Retinal pigment epithelial cell (primary cell): ENCODE data around the gene TMEM106C.

ENCODE experiments used
- DNase-seq: peaks from one replicate; pipeline ENCODE4 v3.0.0-alpha.2; 2010; ENCODE audit warnings: low read depth
- H3K4me3 ChIP-seq: 2 replicates; pipeline ENCODE4 v1.5.1; 2011; ENCODE audit warnings: mild to moderate bottlenecking, low read length, control low read depth, moderate library complexity
- CTCF ChIP-seq: conservative IDR thresholded peaks from 2 replicates; pipeline ENCODE4 v1.5.1; 2011; ENCODE audit warnings: low read depth, low read length, control low read depth, inconsistent platforms

The TMEM106C gene

DNA sequence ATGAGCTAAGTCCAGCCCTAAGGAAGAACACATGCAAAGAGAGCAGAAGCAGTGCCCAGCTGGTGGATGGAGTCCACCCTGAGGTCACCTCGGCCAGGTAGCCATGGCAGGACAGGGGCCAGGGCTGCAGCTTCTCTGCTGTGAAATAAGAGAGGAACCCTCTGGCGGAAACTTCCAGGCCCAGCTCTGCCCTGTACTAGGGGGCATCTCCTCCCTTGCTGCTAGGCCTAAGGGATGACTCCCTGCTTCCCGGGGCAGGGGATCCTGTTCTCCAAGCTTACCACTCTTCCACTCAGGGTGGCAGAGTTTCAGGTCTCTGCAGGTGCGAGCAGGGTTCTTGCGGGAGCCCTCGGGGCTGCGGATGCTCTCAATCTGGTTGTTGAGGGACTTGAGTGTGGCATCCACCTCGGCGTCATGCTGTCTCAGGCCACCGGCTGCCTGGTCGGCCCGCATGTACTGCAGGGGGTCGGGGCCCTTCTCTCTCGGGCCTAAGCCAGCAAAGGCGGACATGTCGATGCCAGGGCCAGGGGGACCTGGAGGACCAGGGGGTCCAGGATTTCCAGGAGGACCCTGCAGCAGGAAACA is 11.7 kb downstream of the TMEM106C start:
- H3K4me3 ChIP-seq: no peak overlapping the region
- DNase-seq: no peak
- TF ChIP-seq CTCF: no peak

- no peak overlapping the region for H3K4me3 ChIP-seq
- TF ChIP-seq CTCF: no peak
- DNase-seq: no peak
Measured at GRCh38 chr12:47975816-47976215, 12.4 kb downstream of the TMEM106C start.

DNA sequence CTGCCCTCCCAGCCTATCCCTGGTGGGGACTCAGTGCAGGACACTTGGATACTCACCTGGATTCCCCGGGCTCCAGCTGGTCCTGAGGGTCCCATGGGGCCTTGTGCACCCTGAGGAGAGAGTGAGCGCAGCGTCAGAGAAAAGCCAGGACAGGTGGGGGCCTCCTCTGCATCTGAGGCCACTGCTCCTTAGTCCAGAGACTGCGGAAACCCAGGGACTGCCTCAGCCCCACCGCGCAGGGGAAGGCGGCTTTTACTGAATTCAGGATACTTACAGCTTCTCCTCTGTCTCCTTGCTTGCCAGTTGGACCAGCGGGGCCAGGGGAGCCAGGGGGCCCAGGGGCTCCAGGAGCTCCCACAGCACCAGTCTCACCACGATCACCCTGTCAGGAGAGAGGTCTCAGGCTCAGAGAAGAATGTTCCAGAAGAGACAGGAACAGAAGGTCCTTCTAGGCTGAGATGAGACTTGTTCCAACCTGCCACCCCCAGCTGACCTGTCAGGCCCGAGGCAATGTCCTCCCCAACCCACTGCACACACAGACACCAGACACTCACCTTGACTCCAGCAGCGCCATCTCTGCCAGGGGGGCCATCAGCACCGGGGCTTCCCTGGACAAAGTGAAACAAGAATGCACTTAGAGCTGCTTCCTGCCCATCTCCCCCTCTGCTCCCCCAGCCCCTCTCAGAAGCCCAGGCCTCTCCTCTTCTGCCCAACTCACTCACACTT is 13.8 kb downstream of the TMEM106C start:
- no peak for TF ChIP-seq CTCF
- H3K4me3 ChIP-seq: no peak overlapping the region

GRCh38 chr12:47977772-47978597 is 14.6 kb downstream of the TMEM106C start:
- DNase-seq: no peak
- no peak for TF ChIP-seq CTCF
- H3K4me3 ChIP-seq: no peak overlapping the region

More for the DNA sequence above, 13.8 kb downstream of the TMEM106C start:
- no peak for DNase-seq

GRCh38 chr12:47978598-47978873 is 15.1 kb downstream of the TMEM106C start:
- DNase-seq: no peak
- no peak for TF ChIP-seq CTCF
- no peak overlapping the region for H3K4me3 ChIP-seq

DNA sequence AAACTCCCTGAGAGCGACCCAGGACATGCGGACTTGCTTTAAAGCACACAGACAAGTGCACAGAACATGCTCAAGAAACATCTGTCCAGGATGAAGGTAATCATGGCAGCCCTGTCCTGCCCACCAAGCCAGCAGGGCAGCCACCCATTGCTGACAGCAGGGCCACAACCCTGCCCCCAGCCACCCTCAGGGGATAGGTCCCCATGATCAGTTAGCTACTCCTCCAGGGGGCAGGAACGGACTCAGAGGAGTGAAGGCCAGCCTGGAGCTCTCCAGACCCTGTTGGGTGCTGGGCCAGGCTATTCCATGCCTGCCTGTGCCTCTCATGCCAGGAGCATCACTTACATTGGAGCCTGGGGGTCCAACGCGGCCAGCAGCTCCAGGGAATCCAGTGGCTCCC is 15.8 kb downstream of the TMEM106C start:
- no peak for DNase-seq
- H3K4me3 ChIP-seq: no peak overlapping the region
- no peak for TF ChIP-seq CTCF
